ENCODE data around the gene SORBS2. TPM values are rescaled to one million over a fixed set of nuclear protein-coding genes. Genes with fewer than 3 reads are reported as not detected.

SORBS2 gene
- total RNA-seq, 1 donor from 2014 or later: not detected

GRCh38 chr4:185662030-185662778 is 149.8 kb downstream of the SORBS2 start:
- TF ChIP-seq, protein P1, sequence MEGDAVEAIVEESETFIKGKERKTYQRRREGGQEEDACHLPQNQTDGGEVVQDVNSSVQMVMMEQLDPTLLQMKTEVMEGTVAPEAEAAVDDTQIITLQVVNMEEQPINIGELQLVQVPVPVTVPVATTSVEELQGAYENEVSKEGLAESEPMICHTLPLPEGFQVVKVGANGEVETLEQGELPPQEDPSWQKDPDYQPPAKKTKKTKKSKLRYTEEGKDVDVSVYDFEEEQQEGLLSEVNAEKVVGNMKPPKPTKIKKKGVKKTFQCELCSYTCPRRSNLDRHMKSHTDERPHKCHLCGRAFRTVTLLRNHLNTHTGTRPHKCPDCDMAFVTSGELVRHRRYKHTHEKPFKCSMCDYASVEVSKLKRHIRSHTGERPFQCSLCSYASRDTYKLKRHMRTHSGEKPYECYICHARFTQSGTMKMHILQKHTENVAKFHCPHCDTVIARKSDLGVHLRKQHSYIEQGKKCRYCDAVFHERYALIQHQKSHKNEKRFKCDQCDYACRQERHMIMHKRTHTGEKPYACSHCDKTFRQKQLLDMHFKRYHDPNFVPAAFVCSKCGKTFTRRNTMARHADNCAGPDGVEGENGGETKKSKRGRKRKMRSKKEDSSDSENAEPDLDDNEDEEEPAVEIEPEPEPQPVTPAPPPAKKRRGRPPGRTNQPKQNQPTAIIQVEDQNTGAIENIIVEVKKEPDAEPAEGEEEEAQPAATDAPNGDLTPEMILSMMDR (IDR thresholded peaks at IDR 0.05): no peak
- DNase-seq (no peak), ATAC-seq (ENCODE audit: low read depth) (no peak)
- Mint-ChIP-seq H3K36me3 (ENCODE audit: low read depth) (no peaks in the 10 kb centered on the region), H3K9me3 (no peaks in the 10 kb centered on the region), H3K4me1 (no peaks in the 10 kb centered on the region), H3K27ac (no peak overlapping the region), H3K27me3 (peaks cover 3% of the 10 kb centered on the region), H3K4me3 (no peak overlapping the region)
- ChIA-PET POLR2A (no interaction called here), CTCF (no interaction called here)
- intact Hi-C loops (cut with micrococcal nuclease): no loop called here

DNA sequence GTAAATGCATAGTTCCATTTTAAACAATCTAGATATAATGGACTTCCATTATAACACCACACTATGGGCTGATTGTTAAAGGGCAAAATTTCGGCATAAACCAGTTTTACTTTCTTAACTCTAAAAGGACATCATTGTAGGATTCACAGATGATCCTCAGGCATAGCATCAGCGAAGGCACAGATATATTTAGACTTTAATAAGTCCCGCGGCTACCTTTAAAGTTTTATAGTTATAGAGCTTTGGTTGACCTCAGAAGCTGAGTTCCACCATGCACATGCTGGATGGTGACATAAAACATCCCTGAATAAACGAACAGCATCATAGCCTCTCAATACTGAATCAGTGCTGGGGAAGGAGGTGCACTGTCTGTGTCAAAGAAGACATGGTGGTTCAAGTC is 151.7 kb downstream of the SORBS2 start:
- Mint-ChIP-seq H3K27ac (no peak overlapping the region), H3K27me3 (peaks cover 2% of the 10 kb centered on the region), H3K9me3 (no peaks in the 10 kb centered on the region), H3K4me1 (no peaks in the 10 kb centered on the region), H3K4me3 (no peak overlapping the region), H3K36me3 (ENCODE audit: low read depth) (no peaks in the 10 kb centered on the region)
- CTCF ChIA-PET: no interaction called here
- DNase-seq (no peak), ATAC-seq (ENCODE audit: low read depth) (no peak)
- POLR2A ChIA-PET: no interaction called here
- TF ChIP-seq, protein P1 (IDR thresholded peaks at IDR 0.05): no peak
- intact Hi-C loops (cut with micrococcal nuclease): no loop called here

DNA sequence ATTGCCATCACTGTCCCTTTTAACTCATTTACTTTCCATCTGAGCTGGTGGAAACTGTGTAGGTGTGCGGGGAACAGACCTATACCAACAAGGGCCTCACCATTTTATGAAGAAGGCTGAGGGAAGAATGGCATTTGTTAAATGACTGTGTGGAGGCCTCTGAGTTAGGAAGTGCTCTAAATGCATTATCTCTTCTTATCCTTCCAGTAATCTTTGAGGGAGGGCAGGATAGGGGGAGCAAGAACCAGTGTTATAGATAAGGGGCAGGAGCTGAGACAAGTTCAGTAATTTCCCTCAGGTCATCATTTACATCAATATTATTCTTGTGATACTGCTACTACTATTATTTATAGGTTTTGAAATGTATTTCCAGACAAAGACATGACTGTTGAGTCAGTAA is 154.3 kb downstream of the SORBS2 start:
- DNase-seq: no peak
- no peaks in the 10 kb centered on the region for H3K4me1 Mint-ChIP-seq
- TF ChIP-seq, protein P1 (IDR thresholded peaks at IDR 0.05): no peak
- CTCF ChIA-PET: no interaction called here
- no peaks in the 10 kb centered on the region for H3K36me3 Mint-ChIP-seq (ENCODE audit: low read depth)
- POLR2A ChIA-PET: no interaction called here
- no peak overlapping the region for H3K27ac Mint-ChIP-seq
- H3K4me3 Mint-ChIP-seq: no peak overlapping the region
- intact Hi-C loops (cut with micrococcal nuclease): no loop called here
- ATAC-seq (ENCODE audit: low read depth): no peak
- H3K27me3 Mint-ChIP-seq: peaks cover 2% of the 10 kb centered on the region
- H3K9me3 Mint-ChIP-seq: no peaks in the 10 kb centered on the region

DNA sequence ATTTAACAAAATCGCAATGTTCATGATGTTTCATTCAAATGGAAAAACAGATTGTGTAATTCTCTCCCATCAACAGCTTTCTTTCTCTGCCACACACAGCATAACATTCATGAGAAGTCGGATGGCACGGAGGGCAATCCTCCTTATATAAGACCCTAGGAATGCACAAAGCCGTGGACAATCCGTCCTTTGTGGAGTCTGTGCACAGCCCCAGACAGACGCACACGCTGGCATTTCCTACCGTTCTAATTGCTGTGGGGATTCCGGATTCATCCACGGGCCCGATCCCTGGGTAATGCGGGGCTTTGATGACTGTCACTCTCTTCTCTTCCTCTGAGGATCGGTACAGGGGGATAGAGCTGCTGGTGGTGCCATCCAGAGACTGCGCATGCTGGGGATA is 154.8 kb downstream of the SORBS2 start:
- POLR2A ChIA-PET: no interaction called here
- H3K4me3 Mint-ChIP-seq: no peak overlapping the region
- CTCF ChIA-PET: no interaction called here
- H3K27me3 Mint-ChIP-seq: peaks cover 2% of the 10 kb centered on the region
- ATAC-seq (ENCODE audit: low read depth): no peak
- no peaks in the 10 kb centered on the region for H3K36me3 Mint-ChIP-seq (ENCODE audit: low read depth)
- H3K4me1 Mint-ChIP-seq: no peaks in the 10 kb centered on the region
- TF ChIP-seq, protein P1 (IDR thresholded peaks at IDR 0.05): no peak
- intact Hi-C loops (cut with micrococcal nuclease): no loop called here
- no peak overlapping the region for H3K27ac Mint-ChIP-seq
- H3K9me3 Mint-ChIP-seq: no peaks in the 10 kb centered on the region
- no peak for DNase-seq

- ChIA-PET POLR2A (no interaction called here), CTCF (no interaction called here)
- no peaks in the 10 kb centered on the region for H3K9me3 Mint-ChIP-seq
- no peak overlapping the region for H3K27ac Mint-ChIP-seq
- intact Hi-C loops (cut with micrococcal nuclease): no loop called here
- H3K4me1 Mint-ChIP-seq: no peaks in the 10 kb centered on the region
- H3K4me3 Mint-ChIP-seq: no peak overlapping the region
- DNase-seq (no peak), ATAC-seq (ENCODE audit: low read depth) (no peak)
- TF ChIP-seq, protein P1 (IDR thresholded peaks at IDR 0.05): no peak
- H3K36me3 Mint-ChIP-seq (ENCODE audit: low read depth): no peaks in the 10 kb centered on the region
- H3K27me3 Mint-ChIP-seq: peaks cover 2% of the 10 kb centered on the region
Observed at GRCh38 chr4:185656467-185656931, 155.5 kb downstream of the SORBS2 start.

Measured in activated B cell treated with CpG ODN at 0.5 μM for 24 hours (primary cell).